RWPE1 (cell line): Measurements from ENCODE around the gene KIDINS220.

Experiments
- CTCF ChIA-PET: fragments of 350-600 bp; sonication (Branson Sonifier 250); formaldehyde crosslinking; extraction: SDS; loops from one replicate; lab custom pipeline; 2021; lab: Yijun Ruan, JAX
- POLR2A ChIA-PET: fragments of 400-600 bp; formaldehyde crosslinking; extraction: SDS; loops from one replicate; lab custom pipeline; 2020; ENCODE audit warnings: antibody characterized with exemption; ENCODE audit not compliant: low non-redundant PET; lab: Yijun Ruan, JAX
- DNase-seq: peaks from one replicate; pipeline ENCODE4 v3.0.0; 2012; ENCODE audit warnings: low spot score
- H3K27ac ChIP-seq: fragments of 450-650 bp; 2 replicates; pipeline ENCODE4 v1.5.1; 2017
- CTCF ChIP-seq: fragments of 450-650 bp; conservative IDR thresholded peaks from 2 replicates; pipeline ENCODE4 v1.5.1; 2017; ENCODE audit warnings: low read depth, mild to moderate bottlenecking

The KIDINS220 gene

GRCh38 chr2:8798393-8798792 lies 39.0 kb downstream of the KIDINS220 start:
- CTCF ChIA-PET, result no interaction called here

GRCh38 chr2:8797682-8798081 lies 39.7 kb downstream of the KIDINS220 start:
- ChIA-PET POLR2A (no interaction called here), CTCF (no interaction called here)
- no peak for TF ChIP-seq CTCF
- no peak for DNase-seq
- H3K27ac ChIP-seq, result no peak overlapping the region

More at GRCh38 chr2:8798393-8798792, 39.0 kb downstream of the KIDINS220 start:
- POLR2A ChIA-PET, result no interaction called here
- DNase-seq, result no peak
- TF ChIP-seq CTCF, result no peak
- no peak overlapping the region for H3K27ac ChIP-seq

- no peak for DNase-seq
- H3K27ac ChIP-seq, result no peak overlapping the region
- ChIA-PET CTCF (no interaction called here), POLR2A (no interaction called here)
- no peak for TF ChIP-seq CTCF
Observed at GRCh38 chr2:8796878-8797550, 40.4 kb downstream of the KIDINS220 start.

GRCh38 chr2:8796315-8796848 lies 41.0 kb downstream of the KIDINS220 start:
- CTCF ChIA-PET, result no interaction called here
- no peak for DNase-seq
- TF ChIP-seq CTCF, result no peak
- POLR2A ChIA-PET, result no interaction called here
- no peak overlapping the region for H3K27ac ChIP-seq

GRCh38 chr2:8794923-8795825 lies 42.2 kb downstream of the KIDINS220 start:
- no peak for DNase-seq
- ChIA-PET CTCF (no interaction called here), POLR2A (no interaction called here)
- H3K27ac ChIP-seq, result no peak overlapping the region
- TF ChIP-seq CTCF, result no peak

GRCh38 chr2:8790739-8791162 lies 46.7 kb downstream of the KIDINS220 start:
- ChIA-PET POLR2A (no interaction called here), CTCF (no interaction called here)
- no peak for TF ChIP-seq CTCF
- no peak overlapping the region for H3K27ac ChIP-seq
- DNase-seq, result no peak
